Neural progenitor cell (in vitro differentiated cells): ENCODE data around the gene NBEAL2. TPM values are rescaled to one million over a fixed set of nuclear protein-coding genes. Genes with fewer than 3 reads are reported as not detected.

Experiments
- DNase-seq: peaks from one replicate; pipeline ENCODE4 v3.0.0-alpha.2; 2016; ENCODE audit warnings: low spot score
- H2AFZ ChIP-seq: fragments of 200-600 bp; sonication (generic); replicated peaks from 2 replicates; pipeline ENCODE4 v1.6.1; 2016; ENCODE audit warnings: antibody characterized with exemption
- H3F3A ChIP-seq: fragments of 200-600 bp; sonication (generic); 2 replicates; pipeline ENCODE4 v1.6.1; 2016; ENCODE audit warnings: antibody characterized with exemption, low read depth
- H3K27ac ChIP-seq: fragments of 200-600 bp; sonication (generic); 2 replicates; pipeline ENCODE4 v1.5.1; 2016; ENCODE audit warnings: mild to moderate bottlenecking
- H3K27me3 ChIP-seq: fragments of 200-600 bp; sonication (generic); 2 replicates; pipeline ENCODE4 v1.6.1; 2016; ENCODE audit warnings: mild to moderate bottlenecking, moderate library complexity
- H3K36me3 ChIP-seq: fragments of 200-600 bp; sonication (generic); 2 replicates; pipeline ENCODE4 v1.5.1; 2016
- H3K4me1 ChIP-seq: fragments of 200-600 bp; sonication (generic); 2 replicates; pipeline ENCODE4 v1.6.1; 2016; ENCODE audit warnings: mixed run types
- H3K4me2 ChIP-seq: fragments of 200-600 bp; sonication (generic); 2 replicates; pipeline ENCODE4 v1.6.1; 2016
- H3K4me3 ChIP-seq: fragments of 200-600 bp; sonication (generic); 2 replicates; pipeline ENCODE4 v1.5.1; 2016
- H3K79me2 ChIP-seq: fragments of 200-600 bp; sonication (generic); 2 replicates; pipeline ENCODE4 v1.6.1; 2016; ENCODE audit warnings: low read depth
- H3K9ac ChIP-seq: fragments of 200-600 bp; sonication (generic); 2 replicates; pipeline ENCODE4 v1.6.1; 2016
- H3K9me3 ChIP-seq: fragments of 200-600 bp; sonication (generic); 2 replicates; pipeline ENCODE4 v1.5.1; 2016; ENCODE audit warnings: low read depth
- H4K20me1 ChIP-seq: fragments of 200-600 bp; sonication (generic); 2 replicates; pipeline ENCODE4 v1.6.1; 2016; ENCODE audit warnings: low read depth
- H3K27ac Mint-ChIP-seq: 3 replicates; pipeline ENCODE4 v1.8.0; 2021; ENCODE audit warnings: mixed read lengths
- H3K27me3 Mint-ChIP-seq: 2 replicates; pipeline ENCODE4 v1.8.0; 2022; ENCODE audit warnings: low read depth, mild to moderate bottlenecking, inconsistent platforms, moderate library complexity, mixed read lengths; ENCODE audit not compliant: insufficient read depth
- H3K36me3 Mint-ChIP-seq: 3 replicates; pipeline ENCODE4 v1.8.0; 2021; ENCODE audit warnings: mixed read lengths
- H3K4me1 Mint-ChIP-seq: 3 replicates; pipeline ENCODE4 v1.8.0; 2021; ENCODE audit warnings: mixed read lengths
- H3K4me3 Mint-ChIP-seq: 3 replicates; pipeline ENCODE4 v1.8.0; 2021; ENCODE audit warnings: mild to moderate bottlenecking, moderate library complexity, mixed read lengths
- H3K9me3 Mint-ChIP-seq: 3 replicates; pipeline ENCODE4 v1.8.0; 2020; ENCODE audit warnings: mixed read lengths
- EZH2 ChIP-seq: fragments of 200-600 bp; sonication (generic); IDR thresholded peaks from 2 replicates; pipeline ENCODE4 v1.6.1; 2017; ENCODE audit warnings: antibody characterized with exemption, mild to moderate bottlenecking, moderate library complexity
- EZH2phosphoT487 ChIP-seq: fragments of 200-600 bp; sonication (generic); IDR thresholded peaks from 2 replicates; pipeline ENCODE4 v1.6.1; 2017; ENCODE audit warnings: antibody characterized with exemption
- total RNA-seq: library from RNA; depleted of rRNA; stranded (reverse); fragments of >200 nt; gene quantifications from 2 replicates; pipeline ENCODE4 v1.2.3, GENCODE V29; 2015; ENCODE audit warnings: low replicate concordance
- TF ChIP-seq, protein P1 (sequence below): fragments of 200-600 bp; sonication (generic); IDR thresholded peaks from 2 replicates; pipeline ENCODE4 v1.5.1; 2017; ENCODE audit warnings: antibody characterized with exemption, mild to moderate bottlenecking

The NBEAL2 gene
- total RNA-seq, 1 donor from 2014 or later = 6.3 TPM

DNA sequence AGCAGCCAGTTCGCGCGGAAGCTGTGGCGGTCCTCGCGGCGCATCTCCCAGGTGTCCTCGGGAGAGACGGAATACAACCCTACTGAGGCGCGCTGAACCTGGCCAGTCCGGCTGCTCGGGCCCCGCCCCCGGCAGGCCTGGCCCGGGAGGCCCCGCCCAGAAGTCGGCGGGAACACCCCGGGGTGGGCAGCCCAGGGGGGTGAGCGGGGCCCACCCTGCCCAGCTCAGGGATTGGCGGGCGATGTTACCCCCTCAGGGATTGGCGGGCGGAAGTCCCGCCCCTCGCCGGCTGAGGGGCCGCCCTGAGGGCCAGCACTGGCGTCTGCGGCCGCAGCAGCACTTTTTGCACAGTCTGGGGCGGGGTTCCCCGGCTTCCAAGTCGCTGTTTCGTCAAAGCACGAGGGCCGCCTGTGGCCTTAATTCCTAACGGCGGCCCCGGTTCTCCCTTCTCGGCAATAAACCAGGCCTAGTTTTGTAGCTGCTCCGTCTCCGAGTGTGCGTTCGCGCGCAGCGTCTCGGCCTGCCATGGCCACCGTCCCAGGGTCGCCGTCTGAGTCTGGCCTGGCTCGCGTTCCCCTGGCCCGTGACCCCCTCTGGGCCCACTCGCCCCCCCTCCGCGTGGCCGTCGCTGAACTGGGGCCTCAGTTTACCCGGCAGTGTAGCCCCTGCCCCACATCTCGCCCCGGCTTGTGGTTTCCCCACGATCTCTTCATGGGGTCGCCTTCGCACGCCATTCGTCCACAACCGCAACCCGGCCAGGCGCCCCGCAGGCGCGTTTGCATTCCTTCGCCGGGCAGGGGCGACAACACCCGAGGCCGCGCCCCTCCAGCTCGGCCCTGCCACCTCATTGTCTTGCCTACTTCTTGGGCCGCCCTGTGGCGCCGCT lies 30.0 kb downstream of the NBEAL2 start:
- H3K9me3 ChIP-seq = no peaks in the 10 kb centered on the region
- Mint-ChIP-seq H3K36me3 (peaks cover 3% of the 10 kb centered on the region), H3K4me1 (peaks cover 4% of the 10 kb centered on the region), H3K4me3 (peak overlapping the region; percentile 74), H3K27ac (no peak overlapping the region), H3K9me3 (no peaks in the 10 kb centered on the region), H3K27me3 (no peaks in the 10 kb centered on the region)
- H3K27me3 ChIP-seq = no peaks in the 10 kb centered on the region
- H3K27ac ChIP-seq = peak overlapping the region; percentile 90
- no peaks in the 10 kb centered on the region for H3K79me2 ChIP-seq
- DNase-seq = peak; percentile 95
- H3K36me3 ChIP-seq = no peaks in the 10 kb centered on the region
- peaks cover 3% of the 10 kb centered on the region for H3K4me1 ChIP-seq
- H3K9ac ChIP-seq = peak overlapping the region; percentile 40
- TF ChIP-seq EZH2 (no peak), EZH2phosphoT487 (no peak)
- TF ChIP-seq, protein P1, sequence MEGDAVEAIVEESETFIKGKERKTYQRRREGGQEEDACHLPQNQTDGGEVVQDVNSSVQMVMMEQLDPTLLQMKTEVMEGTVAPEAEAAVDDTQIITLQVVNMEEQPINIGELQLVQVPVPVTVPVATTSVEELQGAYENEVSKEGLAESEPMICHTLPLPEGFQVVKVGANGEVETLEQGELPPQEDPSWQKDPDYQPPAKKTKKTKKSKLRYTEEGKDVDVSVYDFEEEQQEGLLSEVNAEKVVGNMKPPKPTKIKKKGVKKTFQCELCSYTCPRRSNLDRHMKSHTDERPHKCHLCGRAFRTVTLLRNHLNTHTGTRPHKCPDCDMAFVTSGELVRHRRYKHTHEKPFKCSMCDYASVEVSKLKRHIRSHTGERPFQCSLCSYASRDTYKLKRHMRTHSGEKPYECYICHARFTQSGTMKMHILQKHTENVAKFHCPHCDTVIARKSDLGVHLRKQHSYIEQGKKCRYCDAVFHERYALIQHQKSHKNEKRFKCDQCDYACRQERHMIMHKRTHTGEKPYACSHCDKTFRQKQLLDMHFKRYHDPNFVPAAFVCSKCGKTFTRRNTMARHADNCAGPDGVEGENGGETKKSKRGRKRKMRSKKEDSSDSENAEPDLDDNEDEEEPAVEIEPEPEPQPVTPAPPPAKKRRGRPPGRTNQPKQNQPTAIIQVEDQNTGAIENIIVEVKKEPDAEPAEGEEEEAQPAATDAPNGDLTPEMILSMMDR = peak; percentile 9
- H3K4me2 ChIP-seq = peak overlapping the region; percentile 72
- peak overlapping the region; percentile 59 for H2AFZ ChIP-seq
- H4K20me1 ChIP-seq = no peaks in the 10 kb centered on the region
- peak overlapping the region; percentile 50 for H3K4me3 ChIP-seq
- peaks cover 11% of the 10 kb centered on the region for H3F3A ChIP-seq

DNA sequence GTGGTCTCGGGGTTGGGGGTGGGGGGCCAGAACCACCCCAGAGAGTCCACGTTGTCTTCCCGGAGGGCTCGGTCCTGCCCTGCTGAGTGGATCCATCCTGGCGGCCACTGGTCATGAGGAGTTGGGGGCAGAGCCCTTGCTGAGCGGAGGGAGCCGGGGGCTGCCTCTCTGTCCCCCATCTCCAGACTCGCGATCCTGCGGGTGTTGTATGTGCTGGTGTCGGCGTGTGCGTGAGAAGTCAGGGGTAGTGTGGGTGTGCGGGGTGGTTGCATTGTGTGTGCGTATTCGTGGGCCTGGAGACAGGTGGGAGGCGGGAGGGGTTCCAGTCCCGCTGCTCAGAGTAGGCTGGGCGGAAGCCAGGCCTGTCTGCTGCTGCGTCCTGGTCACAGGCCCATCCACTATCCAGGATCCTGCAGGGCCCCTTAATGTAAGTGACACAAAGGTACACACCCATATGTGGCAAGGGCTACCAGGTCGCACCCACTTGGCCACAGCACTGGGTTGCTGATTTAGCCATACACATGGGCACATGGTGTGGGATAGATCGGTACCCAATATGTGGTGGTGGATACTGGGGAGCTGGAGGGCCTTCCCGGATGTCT lies 30.7 kb downstream of the NBEAL2 start:
- Histone ChIP-seq H3K27ac (peak overlapping the region; percentile 90), H3K79me2 (no peaks in the 10 kb centered on the region), H4K20me1 (no peaks in the 10 kb centered on the region), H3K9ac (no peak overlapping the region), H3K4me1 (peaks cover 3% of the 10 kb centered on the region), H3K4me2 (peak overlapping the region; percentile 72), H3K36me3 (no peaks in the 10 kb centered on the region), H3F3A (peaks cover 11% of the 10 kb centered on the region), H3K4me3 (peak overlapping the region; percentile 50), H2AFZ (peak overlapping the region; percentile 59), H3K9me3 (no peaks in the 10 kb centered on the region), H3K27me3 (no peaks in the 10 kb centered on the region)
- Mint-ChIP-seq H3K36me3 (peaks cover 3% of the 10 kb centered on the region), H3K4me1 (peaks cover 4% of the 10 kb centered on the region), H3K9me3 (no peaks in the 10 kb centered on the region), H3K27me3 (no peaks in the 10 kb centered on the region), H3K4me3 (peak overlapping the region; percentile 74), H3K27ac (peak overlapping the region; percentile 66)
- no peak for DNase-seq
- TF ChIP-seq EZH2phosphoT487 = no peak
- TF ChIP-seq EZH2 = no peak
- TF ChIP-seq, protein P1 = no peak

DNA sequence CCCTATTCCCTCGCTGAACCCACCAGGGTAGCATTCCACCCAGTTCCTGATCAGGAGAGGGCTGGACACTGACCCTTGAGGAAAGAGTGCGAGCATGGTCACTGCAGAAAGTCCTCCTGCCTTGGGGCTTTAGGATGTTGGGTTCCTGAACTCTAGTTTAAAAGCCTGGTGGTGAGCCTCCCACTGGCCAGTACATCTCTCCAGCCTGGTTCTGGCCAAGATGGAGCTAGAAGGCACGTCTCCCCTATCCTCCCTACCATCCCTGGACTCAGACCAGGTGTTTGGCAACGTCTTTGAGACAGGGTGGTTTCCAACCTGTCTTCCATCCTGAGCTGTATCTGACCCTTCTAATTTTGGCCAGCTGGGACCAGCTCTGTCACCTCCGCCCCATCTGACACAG lies 31.4 kb downstream of the NBEAL2 start:
- no peaks in the 10 kb centered on the region for H3K79me2 ChIP-seq
- H3K9me3 ChIP-seq = no peaks in the 10 kb centered on the region
- H3K36me3 ChIP-seq = no peaks in the 10 kb centered on the region
- peaks cover 3% of the 10 kb centered on the region for H3K36me3 Mint-ChIP-seq
- no peak overlapping the region for H3K27ac ChIP-seq
- no peaks in the 10 kb centered on the region for H4K20me1 ChIP-seq
- H3F3A ChIP-seq = peaks cover 11% of the 10 kb centered on the region
- H3K9me3 Mint-ChIP-seq = no peaks in the 10 kb centered on the region
- DNase-seq = no peak
- H3K4me1 Mint-ChIP-seq = peaks cover 4% of the 10 kb centered on the region
- no peak overlapping the region for H3K4me3 ChIP-seq
- no peak overlapping the region for H3K4me3 Mint-ChIP-seq
- H3K9ac ChIP-seq = no peak overlapping the region
- no peaks in the 10 kb centered on the region for H3K27me3 ChIP-seq
- H3K4me1 ChIP-seq = peaks cover 3% of the 10 kb centered on the region
- no peak overlapping the region for H3K4me2 ChIP-seq
- H2AFZ ChIP-seq = no peak overlapping the region
- TF ChIP-seq EZH2phosphoT487 = no peak
- TF ChIP-seq, protein P1 = no peak
- TF ChIP-seq EZH2 = no peak
- H3K27ac Mint-ChIP-seq = peak overlapping the region; percentile 69
- no peaks in the 10 kb centered on the region for H3K27me3 Mint-ChIP-seq
